D721Med (cell line): ENCODE results near the gene OSBPL10.

Source experiments
- DNase-seq: peaks from one replicate; pipeline ENCODE4 v3.0.0; 2011; ENCODE audit warnings: low spot score; ENCODE audit not compliant: insufficient read length
- FAIRE-seq: peaks from 2 replicates; lab custom pipeline; 2011; peaks lifted over from hg19 to GRCh38; lab: Jason Lieb, UNC
- TF ChIP-seq, protein P1 (sequence below): IDR thresholded peaks from 2 replicates; pipeline ENCODE4 v1.5.1; 2012; ENCODE audit warnings: mild to moderate bottlenecking, control low read depth; ENCODE audit not compliant: insufficient read depth; ENCODE audit errors: missing control alignments

The OSBPL10 gene

DNA sequence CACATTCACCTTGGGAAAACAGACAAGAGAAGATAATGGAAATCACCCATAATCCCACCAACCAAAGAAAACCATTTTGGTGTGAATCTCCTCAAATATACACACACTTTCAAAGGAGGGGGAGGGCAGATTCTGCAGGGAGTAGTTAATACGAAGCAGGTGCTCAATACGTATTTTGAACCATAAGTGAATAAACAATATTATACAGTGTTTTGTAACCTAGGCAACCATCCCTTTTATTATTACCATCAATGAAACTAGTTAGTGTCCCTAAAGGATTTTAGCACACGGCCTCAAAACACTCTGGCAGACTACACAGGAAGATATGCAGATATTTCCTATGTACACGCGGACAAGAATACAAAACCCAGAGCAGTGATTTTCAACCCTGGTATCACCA lies 6.1 kb downstream of the OSBPL10 start:
- TF ChIP-seq, protein P1, sequence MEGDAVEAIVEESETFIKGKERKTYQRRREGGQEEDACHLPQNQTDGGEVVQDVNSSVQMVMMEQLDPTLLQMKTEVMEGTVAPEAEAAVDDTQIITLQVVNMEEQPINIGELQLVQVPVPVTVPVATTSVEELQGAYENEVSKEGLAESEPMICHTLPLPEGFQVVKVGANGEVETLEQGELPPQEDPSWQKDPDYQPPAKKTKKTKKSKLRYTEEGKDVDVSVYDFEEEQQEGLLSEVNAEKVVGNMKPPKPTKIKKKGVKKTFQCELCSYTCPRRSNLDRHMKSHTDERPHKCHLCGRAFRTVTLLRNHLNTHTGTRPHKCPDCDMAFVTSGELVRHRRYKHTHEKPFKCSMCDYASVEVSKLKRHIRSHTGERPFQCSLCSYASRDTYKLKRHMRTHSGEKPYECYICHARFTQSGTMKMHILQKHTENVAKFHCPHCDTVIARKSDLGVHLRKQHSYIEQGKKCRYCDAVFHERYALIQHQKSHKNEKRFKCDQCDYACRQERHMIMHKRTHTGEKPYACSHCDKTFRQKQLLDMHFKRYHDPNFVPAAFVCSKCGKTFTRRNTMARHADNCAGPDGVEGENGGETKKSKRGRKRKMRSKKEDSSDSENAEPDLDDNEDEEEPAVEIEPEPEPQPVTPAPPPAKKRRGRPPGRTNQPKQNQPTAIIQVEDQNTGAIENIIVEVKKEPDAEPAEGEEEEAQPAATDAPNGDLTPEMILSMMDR: no peak
- FAIRE-seq: no peak
- no peak for DNase-seq

DNA sequence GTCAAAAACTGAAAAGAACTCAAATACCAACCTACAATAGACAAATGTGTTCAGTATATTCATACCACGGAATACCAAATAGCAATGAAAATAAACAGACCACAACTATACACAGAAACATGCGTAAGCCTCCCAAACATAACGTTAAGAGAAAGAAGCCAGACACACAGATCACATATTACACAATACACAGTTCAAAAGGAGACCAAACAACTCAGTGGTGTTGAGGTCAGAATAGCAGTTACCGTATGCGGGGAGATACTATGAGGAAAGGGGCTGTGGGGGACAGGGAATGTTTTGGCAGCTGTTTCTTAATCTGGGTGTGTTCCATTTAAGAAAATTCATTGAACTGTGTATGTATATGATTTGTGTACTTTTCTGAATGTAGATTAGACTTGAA lies 6.6 kb downstream of the OSBPL10 start:
- FAIRE-seq (no peak), DNase-seq (no peak)
- TF ChIP-seq, protein P1: no peak

DNA sequence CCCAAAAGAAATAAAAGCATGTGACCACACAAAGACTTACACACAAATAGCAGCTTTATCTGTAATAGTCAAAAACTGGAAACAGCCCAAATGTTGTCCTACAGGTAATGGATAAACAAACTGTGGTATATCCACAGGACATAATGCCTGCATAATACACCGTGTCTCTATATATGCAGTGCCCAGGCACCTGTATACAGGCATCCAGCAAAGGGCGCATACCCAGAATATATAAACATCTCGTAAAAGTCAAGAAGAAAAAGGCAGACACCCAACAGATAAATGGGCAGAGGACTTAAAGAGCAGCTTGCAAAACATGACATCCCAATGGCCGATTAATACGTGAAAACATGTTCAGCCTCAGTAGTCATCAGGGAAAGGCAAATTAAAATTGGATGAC lies 7.2 kb downstream of the OSBPL10 start:
- DNase-seq: no peak
- TF ChIP-seq, protein P1: no peak
- no peak for FAIRE-seq

DNA sequence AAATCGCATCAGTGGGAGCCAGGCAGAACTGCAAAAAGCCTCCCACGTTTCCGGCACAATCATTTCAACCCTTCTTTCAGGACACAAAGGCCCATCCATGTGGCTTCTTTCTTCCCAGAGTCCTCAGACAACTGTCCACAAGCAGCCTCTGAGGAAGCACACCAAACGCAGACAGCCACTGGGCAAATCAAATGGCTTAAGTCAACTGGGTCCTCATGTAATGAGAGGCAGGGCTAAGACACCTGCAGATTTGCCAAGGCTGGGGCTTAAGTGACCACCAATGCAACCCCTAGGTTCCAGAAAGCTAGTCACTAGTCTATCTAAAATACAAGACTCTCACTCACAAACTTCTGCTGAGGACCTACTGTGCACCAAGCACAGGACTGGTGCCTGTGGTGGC lies 8.0 kb downstream of the OSBPL10 start:
- TF ChIP-seq, protein P1: no peak
- no peak for FAIRE-seq

DNA sequence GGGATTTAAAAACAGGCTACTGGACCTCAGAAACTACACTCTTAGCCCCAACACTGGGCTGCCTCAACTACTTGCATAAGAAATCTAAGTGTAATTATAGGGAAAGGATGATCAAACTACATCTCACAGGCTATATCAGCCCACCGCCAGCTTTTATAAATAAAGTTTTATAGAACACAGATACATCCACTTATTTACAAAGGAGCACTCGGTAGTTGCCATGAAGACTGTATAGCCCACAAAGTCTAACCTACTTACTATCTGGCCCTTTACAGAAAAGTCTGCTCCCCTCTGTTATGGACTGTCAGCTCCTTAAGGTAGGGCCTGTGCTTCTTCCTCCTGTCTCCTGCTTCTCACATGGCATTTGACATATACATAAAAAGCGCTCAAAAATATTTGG lies 9.5 kb downstream of the OSBPL10 start:
- FAIRE-seq (no peak), DNase-seq (no peak)
- TF ChIP-seq, protein P1: no peak

More for the DNA sequence above, 8.0 kb downstream of the OSBPL10 start:
- no peak for DNase-seq

DNA sequence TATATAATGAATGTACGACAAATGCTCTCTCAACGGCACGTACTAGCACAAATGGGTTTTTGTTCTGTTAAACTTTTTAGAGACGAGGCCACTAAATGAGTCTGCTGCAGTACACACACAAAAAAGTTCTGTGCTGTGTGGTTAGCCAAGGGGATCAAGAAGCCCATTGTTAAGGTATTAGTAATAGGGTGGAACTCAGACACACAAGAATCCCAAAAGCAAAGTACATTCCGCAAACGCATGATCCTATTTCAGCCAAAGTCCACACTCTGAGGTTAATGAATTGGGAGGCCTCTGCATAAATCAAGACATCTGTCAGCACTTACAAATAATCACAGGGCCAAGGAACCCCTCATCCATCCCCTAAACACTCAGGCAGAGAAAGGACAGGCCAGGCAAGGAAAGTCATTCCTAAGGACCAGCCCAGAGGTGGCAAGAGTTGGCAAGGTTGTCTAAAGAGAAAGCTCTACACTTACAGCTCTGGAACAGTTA lies 12.1 kb downstream of the OSBPL10 start:
- no peak for FAIRE-seq
- TF ChIP-seq, protein P1: no peak

DNA sequence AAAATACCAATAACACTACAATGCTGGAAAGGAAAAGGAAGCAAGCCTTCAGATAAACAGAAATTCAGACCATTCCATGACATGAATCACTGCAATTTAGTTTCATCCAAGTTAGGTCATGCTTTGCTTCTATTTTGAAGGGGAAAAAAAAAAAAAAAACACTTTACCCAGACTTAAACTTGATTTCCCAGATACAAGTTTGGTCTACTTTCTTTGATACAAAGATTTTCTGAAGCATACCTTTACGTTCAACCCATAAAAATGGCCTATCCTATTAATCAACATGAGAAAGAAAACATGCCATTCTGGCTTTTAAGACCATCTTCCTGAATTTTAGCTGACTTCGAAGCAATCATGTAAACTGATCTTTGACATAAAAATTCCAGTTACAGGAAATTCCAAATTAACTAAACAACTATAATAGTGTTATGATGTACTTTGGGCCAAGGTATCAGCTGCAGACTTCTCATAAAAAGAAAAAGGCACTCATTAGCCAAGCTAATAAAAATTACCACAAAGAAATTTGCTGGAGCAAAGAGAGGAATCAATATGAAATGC lies 12.6 kb downstream of the OSBPL10 start:
- TF ChIP-seq, protein P1: no peak
- no peak for FAIRE-seq
- DNase-seq: no peak

More for the DNA sequence above, 12.1 kb downstream of the OSBPL10 start:
- DNase-seq: no peak
